ENCODE measurements around the gene SLC4A3.

DNA sequence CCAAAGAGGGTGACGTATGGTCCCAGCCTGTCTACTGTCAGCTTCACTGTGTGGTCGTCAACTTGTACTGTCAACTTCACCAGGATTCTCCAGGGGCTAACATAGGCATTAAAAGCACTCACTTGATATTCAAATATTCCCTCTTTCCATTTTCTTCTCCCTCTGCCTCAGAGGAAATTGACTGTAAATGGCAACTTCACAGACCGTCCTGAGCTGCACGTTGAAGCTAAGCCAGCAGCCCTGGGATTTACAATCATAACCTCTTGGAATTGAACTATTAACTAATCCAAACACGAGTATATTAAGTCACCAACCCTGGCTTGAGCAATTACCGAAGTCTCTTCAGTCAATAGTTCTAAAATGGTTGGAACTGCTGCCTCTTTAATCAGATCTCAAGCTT, 38.5 kb downstream of the SLC4A3 start:
- TF ChIP-seq, protein P1, sequence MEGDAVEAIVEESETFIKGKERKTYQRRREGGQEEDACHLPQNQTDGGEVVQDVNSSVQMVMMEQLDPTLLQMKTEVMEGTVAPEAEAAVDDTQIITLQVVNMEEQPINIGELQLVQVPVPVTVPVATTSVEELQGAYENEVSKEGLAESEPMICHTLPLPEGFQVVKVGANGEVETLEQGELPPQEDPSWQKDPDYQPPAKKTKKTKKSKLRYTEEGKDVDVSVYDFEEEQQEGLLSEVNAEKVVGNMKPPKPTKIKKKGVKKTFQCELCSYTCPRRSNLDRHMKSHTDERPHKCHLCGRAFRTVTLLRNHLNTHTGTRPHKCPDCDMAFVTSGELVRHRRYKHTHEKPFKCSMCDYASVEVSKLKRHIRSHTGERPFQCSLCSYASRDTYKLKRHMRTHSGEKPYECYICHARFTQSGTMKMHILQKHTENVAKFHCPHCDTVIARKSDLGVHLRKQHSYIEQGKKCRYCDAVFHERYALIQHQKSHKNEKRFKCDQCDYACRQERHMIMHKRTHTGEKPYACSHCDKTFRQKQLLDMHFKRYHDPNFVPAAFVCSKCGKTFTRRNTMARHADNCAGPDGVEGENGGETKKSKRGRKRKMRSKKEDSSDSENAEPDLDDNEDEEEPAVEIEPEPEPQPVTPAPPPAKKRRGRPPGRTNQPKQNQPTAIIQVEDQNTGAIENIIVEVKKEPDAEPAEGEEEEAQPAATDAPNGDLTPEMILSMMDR (IDR thresholded peaks at IDR 0.05; ENCODE audit: borderline replicate concordance, extremely low read depth, low read length, poor library complexity, severe bottlenecking): no peak
- TF ChIP-seq EZH2 (IDR thresholded peaks at IDR 0.05; ENCODE audit: borderline replicate concordance, low read depth, low read length, severe bottlenecking): no peak

All from DND-41 (cell line).